Cardiac muscle cell (in vitro differentiated cells and primary cell): ENCODE results near the gene ACOX3. TPM values are rescaled to one million over a fixed set of nuclear protein-coding genes. Genes with fewer than 3 reads are reported as not detected.
A peak's percentile ranks its signal among the peaks of the same experiment; 100 is the strongest.

ENCODE experiments used
- DNase-seq, 2 donors: peaks; one replicate each; pipeline versions ENCODE4 v3.0.0 to v3.0.0-alpha.2; 2010 to 2017; ENCODE audit warnings: low read depth in 1 of 2, low spot score in 1 of 2
- H3K27ac ChIP-seq: fragments of 200-600 bp; sonication (generic); 2 replicates; pipeline ENCODE4 v1.5.1; 2016
- H3K27me3 ChIP-seq: fragments of 200-600 bp; sonication (generic); 2 replicates; pipeline ENCODE4 v1.6.0; 2016; ENCODE audit warnings: control low read depth
- H3K36me3 ChIP-seq: fragments of 200-600 bp; sonication (generic); 2 replicates; pipeline ENCODE4 v1.5.1; 2016; ENCODE audit warnings: control low read depth
- H3K4me1 ChIP-seq: fragments of 200-600 bp; sonication (generic); 2 replicates; pipeline ENCODE4 v1.8.1; 2017; ENCODE audit warnings: low read depth, mild to moderate bottlenecking, mixed run types
- H3K4me3 ChIP-seq: fragments of 200-600 bp; sonication (generic); 2 replicates; pipeline ENCODE4 v1.5.1; 2016; ENCODE audit warnings: mild to moderate bottlenecking
- H3K9me3 ChIP-seq: fragments of 200-600 bp; sonication (generic); 2 replicates; pipeline ENCODE4 v1.5.1; 2017; ENCODE audit warnings: low read depth, mild to moderate bottlenecking, control low read depth
- CTCF ChIP-seq: IDR thresholded peaks from 2 replicates; pipeline ENCODE4 v1.5.1; 2012; ENCODE audit warnings: low read depth, mild to moderate bottlenecking, low read length
- polyA plus RNA-seq: library from polyadenylated mRNA; unstranded; fragments of >200 nt; fragmentation: Nextera tagmentation; extraction: Ambion mirVana; gene quantifications from 2 replicates; pipeline ENCODE4 v1.2.1, GENCODE V29; 2016
- total RNA-seq: library from RNA; depleted of rRNA; stranded (reverse); fragments of >200 nt; gene quantifications from 2 replicates; pipeline ENCODE4 v1.2.3, GENCODE V29; 2016

ACOX3 gene
- total and polyA plus RNA-seq, 2 experiments from 2014 or later, result 19.1 to 38.7 TPM

- H3K4me3 ChIP-seq, result peak overlapping the region; percentile 95
- peaks cover 6% of the 10 kb centered on the region for H3K36me3 ChIP-seq
- peaks cover 31% of the 10 kb centered on the region for H3K4me1 ChIP-seq
- TF ChIP-seq CTCF, result no peak
- DNase-seq, result no peak
- H3K27me3 ChIP-seq, result no peaks in the 10 kb centered on the region
- H3K27ac ChIP-seq, result peak overlapping the region; percentile 47
- no peaks in the 10 kb centered on the region for H3K9me3 ChIP-seq
Measured at GRCh38 chr4:8442596-8443358, 2.3 kb upstream of the ACOX3 start.

DNA sequence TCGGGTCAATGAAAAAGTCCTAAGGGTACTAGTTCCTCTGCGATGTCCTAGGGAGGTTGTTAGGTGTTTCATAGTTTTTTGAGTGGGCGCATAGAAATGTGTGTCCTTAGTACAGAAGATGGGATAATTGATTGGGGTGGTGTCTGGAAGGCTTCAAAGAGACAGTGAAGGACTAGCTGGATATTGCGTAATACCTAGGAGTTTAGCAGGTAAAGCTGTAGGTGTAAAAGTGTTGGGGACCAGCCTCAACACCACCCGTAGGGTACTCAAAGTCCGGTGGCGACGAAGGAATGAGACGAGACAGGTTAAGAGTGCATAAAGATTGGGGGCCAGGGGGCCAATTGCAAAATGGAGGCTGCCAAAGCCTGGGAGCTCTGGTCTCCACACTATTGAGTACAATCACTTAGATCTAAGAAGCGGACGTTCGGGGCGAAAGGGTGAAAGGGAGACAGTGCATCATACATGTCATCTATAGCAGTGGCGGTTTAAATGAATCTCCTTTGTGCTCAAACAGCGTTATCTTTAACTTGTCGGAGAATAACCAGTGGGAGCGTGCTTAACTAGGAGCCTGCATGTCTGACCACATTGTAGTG, 1.1 kb upstream of the ACOX3 start:
- Histone ChIP-seq H3K36me3 (no peaks in the 10 kb centered on the region), H3K4me3 (peak overlapping the region; percentile 95), H3K27ac (no peak overlapping the region), H3K4me1 (peaks cover 43% of the 10 kb centered on the region), H3K9me3 (no peaks in the 10 kb centered on the region), H3K27me3 (no peaks in the 10 kb centered on the region)
- no peak for DNase-seq
- TF ChIP-seq CTCF, result no peak

GRCh38 chr4:8439914-8440491, 520 bp downstream of the ACOX3 start:
- Histone ChIP-seq H3K4me3 (peak overlapping the region; percentile 95), H3K27ac (peak overlapping the region; percentile 91), H3K9me3 (no peaks in the 10 kb centered on the region), H3K36me3 (no peaks in the 10 kb centered on the region), H3K4me1 (peaks cover 57% of the 10 kb centered on the region), H3K27me3 (no peaks in the 10 kb centered on the region)
- no peak for TF ChIP-seq CTCF
- DNase-seq, result peak in 1 of 2 donors; percentile 47

DNA sequence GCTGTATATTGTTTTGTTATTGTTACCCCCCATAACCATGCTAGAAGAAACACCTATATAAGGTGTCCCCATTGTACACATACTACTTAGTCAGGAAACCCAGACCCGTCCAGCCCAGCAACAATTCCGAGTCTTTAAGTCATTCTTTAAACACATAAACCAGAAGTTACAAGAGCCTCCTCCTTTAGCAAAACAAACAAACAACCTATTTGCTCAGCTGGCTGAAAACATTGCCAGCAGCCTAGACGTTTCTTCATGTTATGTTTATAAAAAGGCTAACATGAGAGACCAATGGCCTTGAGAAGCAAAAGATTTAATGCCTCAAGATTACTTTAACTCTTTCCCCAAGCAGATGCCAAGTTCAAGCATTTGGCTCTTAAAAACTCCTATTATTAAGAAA, 1.4 kb downstream of the ACOX3 start:
- no peak for DNase-seq
- Histone ChIP-seq H3K4me3 (no peak overlapping the region), H3K36me3 (no peaks in the 10 kb centered on the region), H3K27ac (peak overlapping the region; percentile 91), H3K9me3 (no peaks in the 10 kb centered on the region), H3K4me1 (peaks cover 65% of the 10 kb centered on the region), H3K27me3 (no peaks in the 10 kb centered on the region)
- TF ChIP-seq CTCF, result no peak

GRCh38 chr4:8438743-8439142, 1.8 kb downstream of the ACOX3 start:
- no peak for TF ChIP-seq CTCF
- Histone ChIP-seq H3K9me3 (no peaks in the 10 kb centered on the region), H3K27ac (peak overlapping the region; percentile 91), H3K36me3 (no peaks in the 10 kb centered on the region), H3K4me3 (no peak overlapping the region), H3K4me1 (peaks cover 66% of the 10 kb centered on the region), H3K27me3 (no peaks in the 10 kb centered on the region)
- DNase-seq, result no peak
